MCF 10A (cell line): ENCODE results near the gene LRTM2. TPM values are rescaled to one million over a fixed set of nuclear protein-coding genes. Genes with fewer than 3 reads are reported as not detected.

ENCODE experiments used
- BruUV-seq: library from RNA; stranded (reverse); fragments of 400-500 nt; replicated peaks from 2 replicates; lab custom pipeline; 2021; lab: Mats Ljungman, UMichigan
- CTCF ChIA-PET: fragments of 300-600 bp; sonication (Branson Sonifier 250); formaldehyde crosslinking; extraction: SDS; loops from one replicate; lab custom pipeline; 2021; ENCODE audit warnings: antibody characterized with exemption, inconsistent platforms; lab: Yijun Ruan, JAX
- POLR2A ChIA-PET: fragments of 300-600, 350-650 bp; sonication (Branson Sonifier 250); formaldehyde crosslinking; extraction: SDS; loops from one replicate; lab custom pipeline; 2020; ENCODE audit warnings: antibody characterized with exemption, inconsistent platforms; lab: Yijun Ruan, JAX
- DNase-seq: peaks from one replicate; pipeline ENCODE4 v3.0.0-alpha.2; 2018; ENCODE audit not compliant: unreplicated experiment
- H3K27ac Mint-ChIP-seq: one replicate; pipeline ENCODE4 v1.8.0; 2022; ENCODE audit warnings: mild to moderate bottlenecking, low read depth, mixed read lengths; ENCODE audit not compliant: unreplicated experiment
- H3K27me3 Mint-ChIP-seq: one replicate; pipeline ENCODE4 v1.8.0; 2022; ENCODE audit warnings: mixed read lengths; ENCODE audit not compliant: insufficient read depth, unreplicated experiment
- H3K36me3 Mint-ChIP-seq: one replicate; pipeline ENCODE4 v1.8.0; 2022; ENCODE audit warnings: mild to moderate bottlenecking, moderate library complexity, mixed read lengths; ENCODE audit not compliant: insufficient read depth, unreplicated experiment
- H3K4me1 Mint-ChIP-seq: one replicate; pipeline ENCODE4 v1.8.0; 2022; ENCODE audit warnings: mixed read lengths; ENCODE audit not compliant: insufficient read depth, unreplicated experiment
- H3K4me3 Mint-ChIP-seq: one replicate; pipeline ENCODE4 v1.8.0; 2022; ENCODE audit warnings: mild to moderate bottlenecking, moderate library complexity, mixed read lengths; ENCODE audit not compliant: unreplicated experiment
- H3K9me3 Mint-ChIP-seq: one replicate; pipeline ENCODE4 v1.8.0; 2022; ENCODE audit warnings: mixed read lengths; ENCODE audit not compliant: unreplicated experiment
- intact Hi-C: fragments of 100-400 bp; cut with micrococcal nuclease; formaldehyde crosslinking; loops from 2 replicates; pipeline ENCODE4 v1.14.1; 2022
- total RNA-seq: library from RNA; stranded (reverse); gene quantifications from 2 replicates; pipeline ENCODE4 v1.2.3, GENCODE V29; 2022
- TF ChIP-seq, protein P1 (sequence below): fragments of 200-600 bp; IDR thresholded peaks from one replicate; pipeline ENCODE4 v1.8.0; 2022; ENCODE audit warnings: antibody characterized with exemption, mild to moderate bottlenecking; ENCODE audit not compliant: unreplicated experiment

Gene LRTM2
- total RNA-seq, 1 experiment from 2014 or later: not detected

DNA sequence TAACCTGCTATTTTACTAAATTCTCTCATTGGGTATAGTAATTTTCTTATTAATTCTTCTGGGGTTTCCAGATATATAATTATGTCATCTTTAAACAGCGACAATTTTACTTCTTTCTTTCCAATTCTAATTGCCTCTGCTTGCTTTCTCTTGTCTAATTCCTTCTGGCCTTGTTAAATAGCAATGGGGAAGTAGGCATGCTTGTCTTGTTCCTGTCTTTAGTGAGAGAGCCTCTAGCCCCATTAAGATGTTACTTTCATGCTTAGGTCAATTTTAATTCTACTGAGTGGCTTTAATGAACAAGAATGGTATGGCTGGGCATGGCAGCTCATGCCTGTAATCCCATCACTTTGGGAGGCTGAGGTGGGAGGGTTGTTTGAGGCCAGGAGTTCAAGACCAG, 31.7 kb downstream of the LRTM2 start:
- intact Hi-C loops: no loop called here
- DNase-seq: no peak
- BruUV-seq: no TSS peak
- Mint-ChIP-seq H3K4me1 (peaks cover 9% of the 10 kb centered on the region), H3K9me3 (no peaks in the 10 kb centered on the region), H3K36me3 (no peaks in the 10 kb centered on the region), H3K27me3 (peaks cover 3% of the 10 kb centered on the region), H3K27ac (no peak overlapping the region), H3K4me3 (no peak overlapping the region)
- CTCF ChIA-PET: no interaction called here
- TF ChIP-seq, protein P1, sequence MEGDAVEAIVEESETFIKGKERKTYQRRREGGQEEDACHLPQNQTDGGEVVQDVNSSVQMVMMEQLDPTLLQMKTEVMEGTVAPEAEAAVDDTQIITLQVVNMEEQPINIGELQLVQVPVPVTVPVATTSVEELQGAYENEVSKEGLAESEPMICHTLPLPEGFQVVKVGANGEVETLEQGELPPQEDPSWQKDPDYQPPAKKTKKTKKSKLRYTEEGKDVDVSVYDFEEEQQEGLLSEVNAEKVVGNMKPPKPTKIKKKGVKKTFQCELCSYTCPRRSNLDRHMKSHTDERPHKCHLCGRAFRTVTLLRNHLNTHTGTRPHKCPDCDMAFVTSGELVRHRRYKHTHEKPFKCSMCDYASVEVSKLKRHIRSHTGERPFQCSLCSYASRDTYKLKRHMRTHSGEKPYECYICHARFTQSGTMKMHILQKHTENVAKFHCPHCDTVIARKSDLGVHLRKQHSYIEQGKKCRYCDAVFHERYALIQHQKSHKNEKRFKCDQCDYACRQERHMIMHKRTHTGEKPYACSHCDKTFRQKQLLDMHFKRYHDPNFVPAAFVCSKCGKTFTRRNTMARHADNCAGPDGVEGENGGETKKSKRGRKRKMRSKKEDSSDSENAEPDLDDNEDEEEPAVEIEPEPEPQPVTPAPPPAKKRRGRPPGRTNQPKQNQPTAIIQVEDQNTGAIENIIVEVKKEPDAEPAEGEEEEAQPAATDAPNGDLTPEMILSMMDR: no peak
- POLR2A ChIA-PET: no interaction called here

DNA sequence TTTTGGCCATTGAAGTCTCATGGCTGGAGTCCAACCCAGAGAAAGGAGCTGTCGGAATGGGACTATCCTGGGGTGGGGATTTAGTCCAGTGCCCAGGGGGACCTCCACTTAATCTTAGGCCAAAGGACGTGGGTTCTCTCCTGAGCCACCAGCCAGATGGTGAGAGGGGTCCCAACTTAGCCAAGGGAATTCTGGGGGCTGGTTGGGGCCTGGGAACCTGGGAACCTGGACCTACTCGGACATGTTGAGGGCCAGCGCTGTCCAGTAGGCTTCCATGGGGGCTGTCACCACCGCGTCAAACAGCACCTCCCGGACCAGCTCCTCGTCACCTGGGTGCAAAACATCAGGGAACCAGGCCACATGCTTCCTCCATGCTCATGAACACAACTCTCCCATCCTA, 33.4 kb downstream of the LRTM2 start:
- ChIA-PET CTCF (no interaction called here), POLR2A (no interaction called here)
- intact Hi-C loops: no loop called here
- H3K36me3 Mint-ChIP-seq: no peaks in the 10 kb centered on the region
- H3K4me3 Mint-ChIP-seq: no peak overlapping the region
- H3K27me3 Mint-ChIP-seq: no peaks in the 10 kb centered on the region
- no peak for DNase-seq
- H3K9me3 Mint-ChIP-seq: no peaks in the 10 kb centered on the region
- no TSS peak for BruUV-seq
- H3K27ac Mint-ChIP-seq: no peak overlapping the region
- TF ChIP-seq, protein P1: no peak
- peaks cover 9% of the 10 kb centered on the region for H3K4me1 Mint-ChIP-seq

- DNase-seq: no peak
- no TSS peak for BruUV-seq
- POLR2A ChIA-PET: no interaction called here
- no peaks in the 10 kb centered on the region for H3K27me3 Mint-ChIP-seq
- no peaks in the 10 kb centered on the region for H3K9me3 Mint-ChIP-seq
- no peaks in the 10 kb centered on the region for H3K36me3 Mint-ChIP-seq
- peaks cover 14% of the 10 kb centered on the region for H3K4me1 Mint-ChIP-seq
- CTCF ChIA-PET: interaction anchor here (0.5 to 1.4 kb wide), 2 partner anchors 15 to 727 kb away, joined by 3 read pairs; no protein-coding TSS in a partner anchor
- H3K4me3 Mint-ChIP-seq: no peak overlapping the region
- no peak overlapping the region for H3K27ac Mint-ChIP-seq
- TF ChIP-seq, protein P1: no peak
- intact Hi-C loops: no loop called here
Observed at GRCh38 chr12:1855241-1855640, 34.9 kb downstream of the LRTM2 start.

- Mint-ChIP-seq H3K4me3 (no peak overlapping the region), H3K27me3 (peaks cover 10% of the 10 kb centered on the region), H3K9me3 (no peaks in the 10 kb centered on the region), H3K27ac (no peak overlapping the region), H3K36me3 (no peaks in the 10 kb centered on the region), H3K4me1 (peaks cover 5% of the 10 kb centered on the region)
- intact Hi-C loops: no loop called here
- TF ChIP-seq, protein P1: no peak
- POLR2A ChIA-PET: no interaction called here
- no peak for DNase-seq
- CTCF ChIA-PET: interaction anchor here (2.5 kb wide), 1 partner anchor 83 kb away, joined by 10 read pairs; no protein-coding TSS in a partner anchor
- no TSS peak for BruUV-seq
Observed at GRCh38 chr12:1857086-1857485, 36.7 kb downstream of the LRTM2 start.
